Liver (tissue), 9 donors: ENCODE results near the gene HPCAL1. TPM values are rescaled to one million over a fixed set of nuclear protein-coding genes. Genes with fewer than 3 reads are reported as not detected.

Experiments used
- DNase-seq: peaks from one replicate; pipeline ENCODE4 v3.0.0-alpha.2; 2017; ENCODE audit warnings: low spot score
- H3K27ac ChIP-seq, 2 donors: one replicate each; pipeline ENCODE4 v1.7.0; 2013; ENCODE audit warnings: inconsistent platforms in 2 of 2, low read length in 2 of 2, control low read depth in 1 of 2, low read depth in 1 of 2, mild to moderate bottlenecking in 1 of 2
- H3K27me3 ChIP-seq, 4 donors: one replicate each; pipeline versions ENCODE4 v1.6.1 to v1.7.0; 2013; ENCODE audit warnings: low read length in 3 of 4, inconsistent platforms in 1 of 4, mild to moderate bottlenecking in 1 of 4, moderate library complexity in 1 of 4; ENCODE audit not compliant: control insufficient read depth in 4 of 4, insufficient read depth in 4 of 4
- H3K36me3 ChIP-seq, 4 donors: one replicate each; pipeline versions ENCODE4 v1.6.1 to v1.7.0; 2013; ENCODE audit warnings: low read length in 3 of 4, mild to moderate bottlenecking in 3 of 4, low read depth in 1 of 4, moderate library complexity in 1 of 4; ENCODE audit not compliant: control insufficient read depth in 4 of 4, insufficient read depth in 3 of 4
- H3K4me1 ChIP-seq, 4 donors: one replicate each; pipeline versions ENCODE4 v1.6.1 to v1.7.0; 2013; ENCODE audit warnings: low read length in 3 of 4, mild to moderate bottlenecking in 3 of 4, moderate library complexity in 1 of 4; ENCODE audit not compliant: control insufficient read depth in 4 of 4, insufficient read depth in 4 of 4
- H3K4me3 ChIP-seq, 3 donors: one replicate each; pipeline versions ENCODE4 v1.6.1 to v1.7.0; 2013; ENCODE audit warnings: low read length in 3 of 3, control low read depth in 1 of 3, low read depth in 1 of 3, mild to moderate bottlenecking in 1 of 3
- H3K9ac ChIP-seq, 2 donors: one replicate each; pipeline ENCODE4 v1.7.0; 2013; ENCODE audit warnings: low read length in 2 of 2, mild to moderate bottlenecking in 2 of 2, moderate library complexity in 2 of 2, control low read depth in 1 of 2, low read depth in 1 of 2
- H3K9me3 ChIP-seq, 4 donors: one replicate each; pipeline versions ENCODE4 v1.6.1 to v1.7.0; 2013; ENCODE audit warnings: low read length in 3 of 4; ENCODE audit not compliant: control insufficient read depth in 4 of 4
- ATF3 ChIP-seq: IDR thresholded peaks from 2 replicates; pipeline ENCODE4 v1.6.1; 2016; ENCODE audit warnings: antibody characterized with exemption
- CTCF ChIP-seq: fragments of 150-350 bp; IDR thresholded peaks from 2 replicates; pipeline ENCODE4 v1.5.1; 2017; ENCODE audit warnings: improper control_type of control experiment, low read depth, low read length; ENCODE audit not compliant: missing input control
- EGR1 ChIP-seq, 2 donors: IDR thresholded peaks; 2 replicates each; pipeline ENCODE4 v1.6.1; 2016 to 2018; ENCODE audit warnings: antibody characterized with exemption in 2 of 2, low read depth in 2 of 2
- FOXA1 ChIP-seq: IDR thresholded peaks from 2 replicates; pipeline ENCODE4 v1.6.1; 2016; ENCODE audit warnings: antibody characterized with exemption
- FOXA2 ChIP-seq: IDR thresholded peaks from 2 replicates; pipeline ENCODE4 v1.6.1; 2016; ENCODE audit warnings: antibody characterized with exemption
- GABPA ChIP-seq, 2 donors: IDR thresholded peaks in 1 of 2; conservative IDR thresholded peaks in 1 of 2; 2 replicates each; pipeline ENCODE4 v1.6.1; 2016; ENCODE audit warnings: antibody characterized with exemption in 2 of 2, mild to moderate bottlenecking in 1 of 2, moderate library complexity in 1 of 2
- HNF4A ChIP-seq, 2 donors: conservative IDR thresholded peaks; 2 replicates each; pipeline ENCODE4 v1.6.1; 2016; ENCODE audit warnings: antibody characterized with exemption in 2 of 2, mild to moderate bottlenecking in 2 of 2
- HNF4G ChIP-seq: IDR thresholded peaks from 2 replicates; pipeline ENCODE4 v1.6.1; 2016; ENCODE audit warnings: antibody characterized with exemption
- JUND ChIP-seq, 2 donors: IDR thresholded peaks; 2 replicates each; pipeline ENCODE4 v1.6.1; 2016; ENCODE audit warnings: antibody characterized with exemption in 2 of 2
- NR2F2 ChIP-seq: IDR thresholded peaks from 2 replicates; pipeline ENCODE4 v1.6.1; 2016; ENCODE audit warnings: antibody characterized with exemption
- RAD21 ChIP-seq, 2 donors: IDR thresholded peaks; 2 replicates each; pipeline ENCODE4 v1.6.1; 2016; ENCODE audit warnings: antibody characterized with exemption in 2 of 2, mild to moderate bottlenecking in 2 of 2
- RXRA ChIP-seq, 2 donors: IDR thresholded peaks; 2 replicates each; pipeline ENCODE4 v1.6.1; 2017 to 2018; ENCODE audit warnings: antibody characterized with exemption in 2 of 2, mild to moderate bottlenecking in 1 of 2
- TAF1 ChIP-seq: conservative IDR thresholded peaks from 2 replicates; pipeline ENCODE4 v1.6.1; 2016; ENCODE audit warnings: antibody characterized with exemption, mild to moderate bottlenecking
- YY1 ChIP-seq: IDR thresholded peaks from 2 replicates; pipeline ENCODE4 v1.6.1; 2016; ENCODE audit warnings: antibody characterized with exemption, mild to moderate bottlenecking
- ZBTB33 ChIP-seq: IDR thresholded peaks from 2 replicates; pipeline ENCODE4 v1.6.1; 2016; ENCODE audit warnings: antibody characterized with exemption
- WGBS: extraction: QIAGEN DNeasy Blood & Tissue Kit; methylation state at CpG from one replicate; pipeline ENCODE4 v1.1.7; 2013; 5-methylcytosine and 5-hydroxymethylcytosine counted together
- polyA plus RNA-seq, 2 donors: library from polyadenylated mRNA; stranded (reverse) in 1 of 2; unstranded in 1 of 2; fragments of 200-250 nt in 1 of 2; fragments of >200 nt in 1 of 2; fragmentation: Nextera tagmentation in 1 of 2; extraction: Ambion mirVana in 1 of 2; gene quantifications; one replicate each; pipeline versions ENCODE4 v1.2.1 to v1.2.3, GENCODE V29; 2013 to 2015
- total RNA-seq, 2 donors: library from RNA; depleted of rRNA; stranded (reverse); fragments of >200 nt; gene quantifications; one replicate each; pipeline ENCODE4 v1.2.3, GENCODE V29; 2014
- TF ChIP-seq, protein P1 (sequence below): IDR thresholded peaks from 2 replicates; pipeline ENCODE4 v1.6.1; 2016; ENCODE audit warnings: antibody characterized with exemption, mild to moderate bottlenecking
- donor health status: healthy.
- donor health status: healthy.
- donor health status: healthy.
- donor health status: healthy.
- donor health status: healthy.

Gene HPCAL1
- total and polyA plus RNA-seq, 4 donors: 17.3 to 27.9 (median 22.9) TPM

DNA sequence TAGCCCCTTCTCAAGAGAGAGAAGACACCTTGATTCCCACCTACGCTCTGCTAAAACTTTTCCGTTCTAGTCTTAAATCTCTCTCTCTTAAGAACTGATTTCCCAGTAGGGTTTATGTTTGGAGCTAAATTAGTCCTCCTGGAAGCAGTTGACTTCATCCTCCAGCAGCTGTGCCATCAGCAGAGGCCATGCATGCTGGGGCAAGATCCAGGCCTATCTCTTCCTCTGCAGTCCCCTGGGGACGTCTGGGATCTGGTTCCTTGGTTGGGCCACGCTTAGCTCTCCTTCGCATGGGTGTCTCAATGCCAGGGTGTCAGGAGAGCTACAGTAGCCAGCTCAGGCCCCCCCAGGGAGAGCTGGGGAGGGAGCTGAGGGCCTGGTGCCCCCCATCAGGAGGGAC is 49.7 kb downstream of the HPCAL1 start (continued):
- no peak for TF ChIP-seq EGR1 (IDR thresholded peaks at IDR 0.05; ENCODE audit: low read depth in 2 of 2)
- no peak for TF ChIP-seq RXRA (IDR thresholded peaks at IDR 0.05)
- TF ChIP-seq HNF4G: no peak
- TF ChIP-seq FOXA1: no peak
- no peak for TF ChIP-seq JUND (IDR thresholded peaks at IDR 0.05)
- TF ChIP-seq HNF4A (conservative IDR thresholded peaks at IDR 0.05): no peak
- TF ChIP-seq FOXA2: no peak
- no peak for TF ChIP-seq RAD21 (IDR thresholded peaks at IDR 0.05)

- TF ChIP-seq GABPA (IDR thresholded peaks at IDR 0.05 in 1 of 2, conservative IDR thresholded peaks at IDR 0.05 in 1 of 2) (no peak), EGR1 (IDR thresholded peaks at IDR 0.05; ENCODE audit: low read depth in 2 of 2) (no peak), ZBTB33 (no peak), HNF4A (conservative IDR thresholded peaks at IDR 0.05) (no peak), JUND (IDR thresholded peaks at IDR 0.05) (no peak), RAD21 (IDR thresholded peaks at IDR 0.05) (no peak), YY1 (no peak), ATF3 (no peak), FOXA1 (no peak), RXRA (IDR thresholded peaks at IDR 0.05) (no peak), HNF4G (no peak), NR2F2 (no peak), TAF1 (no peak)
- TF ChIP-seq, protein P1, sequence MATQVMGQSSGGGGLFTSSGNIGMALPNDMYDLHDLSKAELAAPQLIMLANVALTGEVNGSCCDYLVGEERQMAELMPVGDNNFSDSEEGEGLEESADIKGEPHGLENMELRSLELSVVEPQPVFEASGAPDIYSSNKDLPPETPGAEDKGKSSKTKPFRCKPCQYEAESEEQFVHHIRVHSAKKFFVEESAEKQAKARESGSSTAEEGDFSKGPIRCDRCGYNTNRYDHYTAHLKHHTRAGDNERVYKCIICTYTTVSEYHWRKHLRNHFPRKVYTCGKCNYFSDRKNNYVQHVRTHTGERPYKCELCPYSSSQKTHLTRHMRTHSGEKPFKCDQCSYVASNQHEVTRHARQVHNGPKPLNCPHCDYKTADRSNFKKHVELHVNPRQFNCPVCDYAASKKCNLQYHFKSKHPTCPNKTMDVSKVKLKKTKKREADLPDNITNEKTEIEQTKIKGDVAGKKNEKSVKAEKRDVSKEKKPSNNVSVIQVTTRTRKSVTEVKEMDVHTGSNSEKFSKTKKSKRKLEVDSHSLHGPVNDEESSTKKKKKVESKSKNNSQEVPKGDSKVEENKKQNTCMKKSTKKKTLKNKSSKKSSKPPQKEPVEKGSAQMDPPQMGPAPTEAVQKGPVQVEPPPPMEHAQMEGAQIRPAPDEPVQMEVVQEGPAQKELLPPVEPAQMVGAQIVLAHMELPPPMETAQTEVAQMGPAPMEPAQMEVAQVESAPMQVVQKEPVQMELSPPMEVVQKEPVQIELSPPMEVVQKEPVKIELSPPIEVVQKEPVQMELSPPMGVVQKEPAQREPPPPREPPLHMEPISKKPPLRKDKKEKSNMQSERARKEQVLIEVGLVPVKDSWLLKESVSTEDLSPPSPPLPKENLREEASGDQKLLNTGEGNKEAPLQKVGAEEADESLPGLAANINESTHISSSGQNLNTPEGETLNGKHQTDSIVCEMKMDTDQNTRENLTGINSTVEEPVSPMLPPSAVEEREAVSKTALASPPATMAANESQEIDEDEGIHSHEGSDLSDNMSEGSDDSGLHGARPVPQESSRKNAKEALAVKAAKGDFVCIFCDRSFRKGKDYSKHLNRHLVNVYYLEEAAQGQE: no peak
- Histone ChIP-seq H3K36me3 (peaks cover 0 to 6% (median 0%) of the 10 kb centered on the region in 4 donors), H3K4me3 (no peak overlapping the region), H3K9ac (no peak overlapping the region), H3K9me3 (no peaks in the 10 kb centered on the region), H3K4me1 (peaks cover 0 to 8% (median 3%) of the 10 kb centered on the region in 4 donors), H3K27me3 (no peaks in the 10 kb centered on the region), H3K27ac (no peak overlapping the region)
- WGBS: 97% methylated on average over 7 of the region's 7 CpGs
- DNase-seq: no peak
Observed at GRCh38 chr2:10352972-10353371, 50.3 kb downstream of the HPCAL1 start.

- peaks cover 0 to 6% (median 0%) of the 10 kb centered on the region in 4 donors for H3K36me3 ChIP-seq
- no peak overlapping the region for H3K27ac ChIP-seq
- H3K9me3 ChIP-seq: no peaks in the 10 kb centered on the region
- H3K9ac ChIP-seq: no peak overlapping the region
- peaks cover 0 to 8% (median 3%) of the 10 kb centered on the region in 4 donors for H3K4me1 ChIP-seq
- WGBS: 97% methylated on average over 9 of the region's 9 CpGs
- no peaks in the 10 kb centered on the region for H3K27me3 ChIP-seq
- no peak for DNase-seq
- no peak overlapping the region for H3K4me3 ChIP-seq
- TF ChIP-seq FOXA2: no peak
- no peak for TF ChIP-seq FOXA1
- no peak for TF ChIP-seq ZBTB33
- TF ChIP-seq EGR1 (IDR thresholded peaks at IDR 0.05; ENCODE audit: low read depth in 2 of 2): no peak
- TF ChIP-seq NR2F2: no peak
- no peak for TF ChIP-seq JUND (IDR thresholded peaks at IDR 0.05)
- TF ChIP-seq YY1: no peak
- TF ChIP-seq HNF4A (conservative IDR thresholded peaks at IDR 0.05): no peak
- no peak for TF ChIP-seq RXRA (IDR thresholded peaks at IDR 0.05)
- TF ChIP-seq, protein P1: no peak
- no peak for TF ChIP-seq CTCF
Observed at GRCh38 chr2:10353931-10354330, 51.2 kb downstream of the HPCAL1 start.
